Stomach (tissue), 9 donors: ENCODE data around the gene SIRT7. TPM values are rescaled to one million over a fixed set of nuclear protein-coding genes. Genes with fewer than 3 reads are reported as not detected.

ENCODE experiments used
- DNase-seq, 2 donors: peaks; one replicate each; pipeline versions ENCODE4 v3.0.0 to v3.0.0-alpha.2; 2013 to 2019
- H3K27ac ChIP-seq, 5 donors: fragments of 200-600 bp in 4 of 5; sonication (generic) in 4 of 5; one replicate each; pipeline ENCODE4 v1.5.1; 2013 to 2019; ENCODE audit warnings: mild to moderate bottlenecking in 1 of 5, moderate library complexity in 1 of 5
- H3K27me3 ChIP-seq, 3 donors: fragments of 200-600 bp; sonication (generic); one replicate each; pipeline ENCODE4 v1.5.1; 2017 to 2019; ENCODE audit warnings: mixed run types in 1 of 3
- H3K36me3 ChIP-seq, 4 donors: fragments of 200-600 bp; sonication (generic); 1 replicate in 3 of 4; 2 replicates in 1 of 4; pipeline ENCODE4 v1.5.1; 2016 to 2019
- H3K4me1 ChIP-seq, 4 donors: fragments of 200-600 bp; sonication (generic); one replicate each; pipeline ENCODE4 v1.5.1; 2016 to 2019
- H3K4me3 ChIP-seq, 4 donors: fragments of 200-600 bp; sonication (generic) in 3 of 4; one replicate each; pipeline ENCODE4 v1.5.1; 2016 to 2019; ENCODE audit warnings: mild to moderate bottlenecking in 1 of 4
- H3K9me3 ChIP-seq, 4 donors: fragments of 200-600 bp; sonication (generic); one replicate each; pipeline ENCODE4 v1.5.1; 2016 to 2019
- CTCF ChIP-seq, 7 experiments: fragments of 450-650 bp in 4 of 7; fragments of 200-600 bp in 3 of 7; sonication (generic) in 3 of 7; IDR thresholded peaks; one replicate each; pipeline ENCODE4 v1.5.1; 2016 to 2019; ENCODE audit warnings: antibody characterized with exemption in 7 of 7, control low read depth in 2 of 7, mild to moderate bottlenecking in 1 of 7
- EP300 ChIP-seq: sonication (generic); formaldehyde crosslinking; IDR thresholded peaks from one replicate; pipeline ENCODE4 v1.6.1; 2017; ENCODE audit warnings: antibody characterized with exemption
- POLR2A ChIP-seq, 4 donors: fragments of 450-650 bp; IDR thresholded peaks; one replicate each; pipeline ENCODE4 v1.6.1; 2016; ENCODE audit warnings: antibody characterized with exemption in 4 of 4, control low read depth in 2 of 4, mild to moderate bottlenecking in 1 of 4, moderate library complexity in 1 of 4
- POLR2AphosphoS5 ChIP-seq, 3 donors: sonication (generic); formaldehyde crosslinking; IDR thresholded peaks; one replicate each; pipeline ENCODE4 v1.6.1; 2016; ENCODE audit warnings: antibody characterized with exemption in 3 of 3
- WGBS, 5 donors: extraction: QIAGEN DNeasy Blood & Tissue Kit in 3 of 5; methylation state at CpG; one replicate each; pipeline versions ENCODE4 v1.1.5 to v1.1.7; 2013 to 2018; 5-methylcytosine and 5-hydroxymethylcytosine counted together
- intact Hi-C: fragments of 100-400 bp; cut with DNase I; formaldehyde crosslinking; loops from one replicate; pipeline ENCODE4 v1.15.1; 2023; ENCODE audit warnings: low total_unique reads
- polyA plus RNA-seq, 3 donors: library from polyadenylated mRNA; stranded (reverse); fragments of 200-250 nt; gene quantifications; one replicate each; pipeline ENCODE4 v1.2.3, GENCODE V29; 2013
- total RNA-seq, 5 donors: library from RNA; depleted of rRNA; stranded (reverse); fragments of >200 nt; gene quantifications; one replicate each; pipeline versions ENCODE4 v1.1.0 to v1.2.3, GENCODE V29; 2014 to 2016
- donor health status: healthy with polysubstance abuse.
- donor health status: Bipolar disorder and iron deficiency.
- donor health status: healthy.

The SIRT7 gene
- total and polyA plus RNA-seq, 8 donors, result 18.2 to 128 (median 45.5) TPM

DNA sequence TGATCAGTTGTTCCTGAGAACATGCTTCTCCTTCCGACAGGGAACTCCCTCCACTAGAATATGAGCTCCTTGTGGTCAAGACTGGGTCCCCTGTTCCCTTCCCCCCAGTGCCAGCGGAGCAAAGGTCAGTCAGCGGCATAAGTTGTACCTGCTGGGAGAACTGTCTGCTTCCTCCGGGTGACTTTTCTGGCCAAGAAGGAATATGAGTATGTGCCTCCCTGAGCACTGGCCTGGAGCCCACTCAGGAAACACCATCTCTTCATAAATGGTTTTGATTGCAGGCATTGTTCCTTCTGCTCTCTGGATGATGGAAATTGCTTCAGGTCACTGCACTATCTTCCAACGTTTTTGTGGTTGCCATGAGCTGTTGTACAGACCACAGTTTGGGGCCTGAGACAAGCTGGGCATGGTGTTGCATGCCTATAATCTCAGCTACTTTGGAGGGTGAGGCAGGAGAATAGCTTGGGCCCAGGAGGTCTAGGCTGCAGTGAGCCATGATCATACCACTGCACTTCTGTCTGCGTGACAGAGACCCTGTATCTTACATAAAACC lies 54.8 kb downstream of the SIRT7 start:
- intact Hi-C loops, result no loop called here
- Histone ChIP-seq H3K4me3 (peak overlapping the region in 1 of 4 donors; percentile 4), H3K36me3 (peaks cover 7 to 31% (median 28%) of the 10 kb centered on the region in 4 donors), H3K9me3 (no peaks in the 10 kb centered on the region), H3K27me3 (no peaks in the 10 kb centered on the region), H3K4me1 (peaks cover 66 to 87% (median 84%) of the 10 kb centered on the region in 4 donors), H3K27ac (peak overlapping the region in 4 of 5 donors; percentile 32 to 99 (median 99))
- no peak for TF ChIP-seq POLR2AphosphoS5 (IDR thresholded peaks at IDR 0.05)
- TF ChIP-seq CTCF (IDR thresholded peaks at IDR 0.05), result no peak
- TF ChIP-seq POLR2A (IDR thresholded peaks at IDR 0.05), result no peak
- TF ChIP-seq EP300, result no peak
- WGBS, 5 donors, result 60 to 69% (median 63%) methylated on average over 6 of the region's 6 CpGs
- no peak for DNase-seq

Other genes starting within 250 kb of the SIRT7 start
- gene ARL16, start 234.4 kb downstream of the SIRT7 start, total RNA-seq, result 100 to 1,000 TPM in 1 of 5 donors, 10 to 100 TPM in 3, 1 to 10 TPM in 1; 8.1 to 109 (median 25.7) TPM
- 10 to 100 TPM; 43.5 to 67.1 (median 55.6) TPM for gene ARL16, start 234.4 kb downstream of the SIRT7 start, polyA plus RNA-seq
- gene HGS, start 234.2 kb downstream of the SIRT7 start, total RNA-seq, result 100 to 1,000 TPM in 4 of 5 donors, 10 to 100 TPM in 1; 52.0 to 275 (median 142) TPM
- 100 to 1,000 TPM in 2 of 3 donors, 10 to 100 TPM in 1; 86.1 to 138 (median 105) TPM for gene HGS, start 234.2 kb downstream of the SIRT7 start, polyA plus RNA-seq
- gene MRPL12, start 214.8 kb downstream of the SIRT7 start, total RNA-seq, result 100 to 1,000 TPM in 1 of 5 donors, 10 to 100 TPM in 3, 1 to 10 TPM in 1; 3.5 to 146 (median 47.8) TPM
- 100 to 1,000 TPM in 2 of 3 donors, 10 to 100 TPM in 1; 90.6 to 178 (median 158) TPM for gene MRPL12, start 214.8 kb downstream of the SIRT7 start, polyA plus RNA-seq
- 10 to 100 TPM in 3 of 5 donors, 1 to 10 TPM in 2; 3.5 to 55.6 (median 17.6) TPM for gene SLC25A10, start 205.9 kb downstream of the SIRT7 start, total RNA-seq
- gene SLC25A10, start 205.9 kb downstream of the SIRT7 start, polyA plus RNA-seq, result 10 to 100 TPM; 33.2 to 40.7 (median 34.1) TPM
- under 1 TPM in 1 of 5 donors, not detected in 4; 0.55 TPM for gene GCGR, start 114.0 kb downstream of the SIRT7 start, total RNA-seq
- under 1 TPM in 1 of 3 donors, not detected in 2; 0.38 TPM for gene GCGR, start 114.0 kb downstream of the SIRT7 start, polyA plus RNA-seq
- gene MCRIP1, start 84.9 kb downstream of the SIRT7 start, total RNA-seq, result 100 to 1,000 TPM in 1 of 5 donors, 10 to 100 TPM in 4; 23.7 to 150 (median 51.0) TPM
- gene MCRIP1, start 84.9 kb downstream of the SIRT7 start, polyA plus RNA-seq, result 100 to 1,000 TPM; 104 to 144 (median 114) TPM
- gene PPP1R27, start 83.1 kb downstream of the SIRT7 start, total RNA-seq, result not detected
- gene PPP1R27, start 83.1 kb downstream of the SIRT7 start, polyA plus RNA-seq, result 1 to 10 TPM in 1 of 3 donors, under 1 TPM in 1, not detected in 1; 0.58 to 2.0 TPM
- gene P4HB, start 57.6 kb downstream of the SIRT7 start, total RNA-seq, result 1,000 to 10,000 TPM in 2 of 5 donors, 100 to 1,000 TPM in 3; 401 to 1,308 (median 815) TPM
- 100 to 1,000 TPM; 426 to 709 (median 528) TPM for gene P4HB, start 57.6 kb downstream of the SIRT7 start, polyA plus RNA-seq
- 100 to 1,000 TPM in 3 of 5 donors, 10 to 100 TPM in 2; 57.1 to 435 (median 117) TPM for gene ARHGDIA, start 46.8 kb downstream of the SIRT7 start, total RNA-seq
- gene ARHGDIA, start 46.8 kb downstream of the SIRT7 start, polyA plus RNA-seq, result 100 to 1,000 TPM; 154 to 240 (median 212) TPM
- gene ALYREF, start 26.6 kb downstream of the SIRT7 start, total RNA-seq, result 100 to 1,000 TPM in 2 of 5 donors, 10 to 100 TPM in 2, 1 to 10 TPM in 1; 5.8 to 224 (median 90.1) TPM
- 10 to 100 TPM; 33.6 to 42.3 (median 36.8) TPM for gene ALYREF, start 26.6 kb downstream of the SIRT7 start, polyA plus RNA-seq
- gene ANAPC11, start 26.5 kb downstream of the SIRT7 start, total RNA-seq, result 100 to 1,000 TPM in 3 of 5 donors, 10 to 100 TPM in 2; 49.8 to 141 (median 108) TPM
- gene ANAPC11, start 26.5 kb downstream of the SIRT7 start, polyA plus RNA-seq, result 100 to 1,000 TPM; 231 to 276 (median 257) TPM
- gene NPB, start 15.9 kb downstream of the SIRT7 start, total RNA-seq, result 1 to 10 TPM in 2 of 5 donors, not detected in 3; 1.4 to 2.0 TPM
- under 1 TPM in 2 of 3 donors, not detected in 1; 0.83 to 0.93 TPM for gene NPB, start 15.9 kb downstream of the SIRT7 start, polyA plus RNA-seq
- 100 to 1,000 TPM in 2 of 5 donors, 10 to 100 TPM in 3; 17.5 to 119 (median 27.2) TPM for gene PCYT2, start 6.8 kb downstream of the SIRT7 start, total RNA-seq
- 10 to 100 TPM; 39.7 to 51.7 (median 42.8) TPM for gene PCYT2, start 6.8 kb downstream of the SIRT7 start, polyA plus RNA-seq
- gene MAFG, start 9.6 kb upstream of the SIRT7 start, total RNA-seq, result 10 to 100 TPM in 4 of 5 donors, 1 to 10 TPM in 1; 2.3 to 30.4 (median 20.3) TPM
- gene MAFG, start 9.6 kb upstream of the SIRT7 start, polyA plus RNA-seq, result 1 to 10 TPM; 7.2 to 8.9 (median 8.1) TPM
- gene PYCR1, start 19.1 kb upstream of the SIRT7 start, total RNA-seq, result 10 to 100 TPM in 3 of 5 donors, 1 to 10 TPM in 1, not detected in 1; 8.9 to 28.8 (median 15.7) TPM
- 10 to 100 TPM; 20.0 to 73.8 (median 47.4) TPM for gene PYCR1, start 19.1 kb upstream of the SIRT7 start, polyA plus RNA-seq
- not detected for gene MYADML2, start 29.1 kb upstream of the SIRT7 start, total RNA-seq
- not detected for gene MYADML2, start 29.1 kb upstream of the SIRT7 start, polyA plus RNA-seq
- gene NOTUM, start 43.0 kb upstream of the SIRT7 start, total RNA-seq, result 1 to 10 TPM in 1 of 5 donors, under 1 TPM in 1, not detected in 3; 0.58 to 1.5 TPM
- 1 to 10 TPM in 1 of 3 donors, under 1 TPM in 2; 0.37 to 3.8 (median 0.46) TPM for gene NOTUM, start 43.0 kb upstream of the SIRT7 start, polyA plus RNA-seq
- 100 to 1,000 TPM in 1 of 5 donors, 10 to 100 TPM in 4; 11.7 to 143 (median 34.8) TPM for gene ASPSCR1, start 59.5 kb upstream of the SIRT7 start, total RNA-seq
- gene ASPSCR1, start 59.5 kb upstream of the SIRT7 start, polyA plus RNA-seq, result 10 to 100 TPM; 56.9 to 82.0 (median 60.8) TPM
- 100 to 1,000 TPM in 2 of 5 donors, 10 to 100 TPM in 3; 22.0 to 213 (median 53.1) TPM for gene CENPX, start 104.7 kb upstream of the SIRT7 start, total RNA-seq
- 100 to 1,000 TPM; 142 to 231 (median 215) TPM for gene CENPX, start 104.7 kb upstream of the SIRT7 start, polyA plus RNA-seq
- gene LRRC45, start 105.1 kb upstream of the SIRT7 start, total RNA-seq, result 100 to 1,000 TPM in 1 of 5 donors, 10 to 100 TPM in 3, 1 to 10 TPM in 1; 8.3 to 171 (median 42.9) TPM
- gene LRRC45, start 105.1 kb upstream of the SIRT7 start, polyA plus RNA-seq, result 10 to 100 TPM; 12.7 to 21.1 (median 20.9) TPM
- gene RAC3, start 113.5 kb upstream of the SIRT7 start, total RNA-seq, result 10 to 100 TPM in 1 of 5 donors, 1 to 10 TPM in 3, not detected in 1; 1.2 to 11.6 (median 2.5) TPM
- 10 to 100 TPM; 13.1 to 24.8 (median 16.2) TPM for gene RAC3, start 113.5 kb upstream of the SIRT7 start, polyA plus RNA-seq
- gene DCXR, start 119.5 kb upstream of the SIRT7 start, total RNA-seq, result 100 to 1,000 TPM in 2 of 5 donors, 10 to 100 TPM in 3; 11.1 to 461 (median 100.0) TPM
- gene DCXR, start 119.5 kb upstream of the SIRT7 start, polyA plus RNA-seq, result 100 to 1,000 TPM; 352 to 403 (median 396) TPM
- gene RFNG, start 133.6 kb upstream of the SIRT7 start, total RNA-seq, result 10 to 100 TPM; 12.5 to 66.5 (median 28.3) TPM
- gene RFNG, start 133.6 kb upstream of the SIRT7 start, polyA plus RNA-seq, result 10 to 100 TPM; 22.5 to 55.2 (median 26.0) TPM
- 100 to 1,000 TPM in 1 of 5 donors, 10 to 100 TPM in 4; 28.0 to 329 (median 86.4) TPM for gene GPS1, start 133.7 kb upstream of the SIRT7 start, total RNA-seq
- 100 to 1,000 TPM; 103 to 139 (median 129) TPM for gene GPS1, start 133.7 kb upstream of the SIRT7 start, polyA plus RNA-seq
- 100 to 1,000 TPM in 2 of 5 donors, 10 to 100 TPM in 3; 63.2 to 286 (median 94.6) TPM for gene DUS1L, start 147.6 kb upstream of the SIRT7 start, total RNA-seq
- gene DUS1L, start 147.6 kb upstream of the SIRT7 start, polyA plus RNA-seq, result 100 to 1,000 TPM; 126 to 189 (median 174) TPM
- 100 to 1,000 TPM in 3 of 5 donors, 10 to 100 TPM in 2; 22.8 to 268 (median 175) TPM for gene FASN, start 180.1 kb upstream of the SIRT7 start, total RNA-seq
- 10 to 100 TPM; 36.0 to 97.8 (median 53.3) TPM for gene FASN, start 180.1 kb upstream of the SIRT7 start, polyA plus RNA-seq